K562 (cell line): ENCODE measurements around the gene SEPTIN1. TPM values are rescaled to one million over a fixed set of nuclear protein-coding genes. Genes with fewer than 3 reads are reported as not detected.

Experiments
- CREM ChIP-seq: IDR thresholded peaks from 2 replicates; pipeline ENCODE4 v1.6.1; 2014; ENCODE audit warnings: antibody characterized with exemption, low read depth
- E2F6 ChIP-seq, 2 experiments: IDR thresholded peaks; 2 replicates each; pipeline ENCODE4 v1.6.1; 2011; ENCODE audit warnings: borderline replicate concordance in 1 of 2, control low read depth in 1 of 2, low read depth in 1 of 2, low read length in 1 of 2, mild to moderate bottlenecking in 1 of 2, mixed read lengths in 1 of 2, moderate library complexity in 1 of 2; ENCODE audit not compliant: insufficient read depth in 1 of 2, insufficient read length in 1 of 2, poor library complexity in 1 of 2, severe bottlenecking in 1 of 2; ENCODE audit errors: extremely low read depth in 1 of 2
- HMGXB4 ChIP-seq: sonication (generic); formaldehyde crosslinking; IDR thresholded peaks from 2 replicates; pipeline ENCODE4 v1.8.1; 2023; ENCODE audit warnings: mild to moderate bottlenecking, missing genetic modification reagents
- HNRNPH1 ChIP-seq: fragments of 200-400 bp; formaldehyde crosslinking; optimal IDR thresholded peaks from 2 replicates; pipeline ENCODE3; 2017; ENCODE audit warnings: low read depth, mild to moderate bottlenecking, low read length, moderate library complexity
- KDM5B ChIP-seq: fragments of 200-600 bp; sonication (generic); IDR thresholded peaks from 2 replicates; pipeline ENCODE4 v1.6.1; 2012; ENCODE audit warnings: low read depth, mild to moderate bottlenecking, moderate library complexity, low read length, control low read depth, inconsistent platforms; ENCODE audit not compliant: insufficient replicate concordance
- KLF13 ChIP-seq: fragments of 450-650 bp; IDR thresholded peaks from 2 replicates; pipeline ENCODE4 v1.6.1; 2016; ENCODE audit warnings: missing genetic modification characterization, low read depth, mild to moderate bottlenecking, missing compliant biosample characterization, moderate library complexity, borderline replicate concordance
- NBN ChIP-seq: fragments of 450-650 bp; IDR thresholded peaks from 2 replicates; pipeline ENCODE4 v1.6.1; 2016; ENCODE audit warnings: low read depth, mild to moderate bottlenecking
- PML ChIP-seq: IDR thresholded peaks from 2 replicates; pipeline ENCODE4 v1.6.1; 2012; ENCODE audit warnings: low read length, inconsistent platforms
- RB1 ChIP-seq: fragments of 450-650 bp; IDR thresholded peaks from 2 replicates; pipeline ENCODE4 v1.6.1; 2017; ENCODE audit warnings: low read depth, mild to moderate bottlenecking
- SPI1 ChIP-seq: IDR thresholded peaks from 2 replicates; pipeline ENCODE4 v1.6.1; 2011; ENCODE audit warnings: low read depth, low read length, control low read depth, borderline replicate concordance
- SRF ChIP-seq, 2 experiments: fragments of 250-450, 450-650 bp in 1 of 2; sonication (Bioruptor Pico) in 1 of 2; sonication (generic) in 1 of 2; formaldehyde crosslinking; IDR thresholded peaks; 2 replicates each; pipeline versions ENCODE4 v1.5.0 to v1.5.1; 2020 to 2022; ENCODE audit warnings: mild to moderate bottlenecking in 1 of 2, missing genetic modification reagents in 1 of 2
- STAT6 ChIP-seq: sonication (generic); formaldehyde crosslinking; IDR thresholded peaks from 2 replicates; pipeline ENCODE4 v1.8.1; 2023; ENCODE audit warnings: mild to moderate bottlenecking, missing genetic modification reagents
- TARDBP ChIP-seq: fragments of 450-650 bp; IDR thresholded peaks from 2 replicates; pipeline ENCODE4 v1.6.1; 2016
- THRAP3 ChIP-seq: fragments of 450-650 bp; IDR thresholded peaks from 2 replicates; pipeline ENCODE4 v1.6.1; 2016; ENCODE audit warnings: mild to moderate bottlenecking, inconsistent platforms, borderline replicate concordance
- USF2 ChIP-seq: sonication (generic); formaldehyde crosslinking; IDR thresholded peaks from 2 replicates; pipeline ENCODE4 v1.5.0; 2020; ENCODE audit warnings: missing genetic modification reagents
- ZFX ChIP-seq: sonication (generic); formaldehyde crosslinking; IDR thresholded peaks from 2 replicates; pipeline ENCODE4 v1.8.0; 2022; ENCODE audit warnings: mild to moderate bottlenecking, missing genetic modification reagents, moderate library complexity
- ZNF707 ChIP-seq: fragments of 250-450 bp; sonication (Bioruptor Pico); conservative IDR thresholded peaks from 2 replicates; pipeline ENCODE4 v1.8.0; 2022; ENCODE audit warnings: inconsistent platforms, mild to moderate bottlenecking, moderate library complexity
- ZNF766 ChIP-seq: fragments of 200-800 bp; sonication (Bioruptor generic); conservative IDR thresholded peaks from 2 replicates; pipeline ENCODE4 v1.6.1; 2016; ENCODE audit warnings: missing genetic modification characterization, missing compliant biosample characterization
- polyA plus RNA-seq, 8 experiments: library from polyadenylated mRNA; depleted of rRNA in 4 of 8; stranded (reverse) in 5 of 8; unstranded in 3 of 8; fragments of >200 nt; fragmentation: Nextera tagmentation in 2 of 8; fragmentation: Illumina TruSeq in 1 of 8; extraction: Ambion mirVana in 2 of 8; extraction: Trizol in 1 of 8; gene quantifications; 2 replicates each; pipeline versions ENCODE4 v1.2.1 to v1.2.3, GENCODE V29; 2011 to 2014; ENCODE audit warnings: inconsistent platforms in 1 of 8, missing spikeins in 1 of 8
- total RNA-seq, 7 experiments: library from RNA; depleted of rRNA in 6 of 7; stranded (reverse); fragments of >200 nt in 6 of 7; fragmentation: Illumina TruSeq in 2 of 7; extraction: Trizol in 2 of 7; gene quantifications; 2 replicates each; pipeline versions ENCODE4 v1.2.1 to v1.2.3, GENCODE V29; 2011 to 2021; ENCODE audit warnings: low replicate concordance in 1 of 7
- TF ChIP-seq, protein P1 (sequence below): sonication (generic); formaldehyde crosslinking; IDR thresholded peaks from 2 replicates; pipeline ENCODE4 v1.8.1; 2023; ENCODE audit warnings: mild to moderate bottlenecking, missing genetic modification reagents
- TF ChIP-seq, protein P2 (sequence below): fragments of 250-450 bp; sonication (Bioruptor Pico); IDR thresholded peaks from 2 replicates; pipeline ENCODE4 v1.6.1; 2021; ENCODE audit warnings: mild to moderate bottlenecking

Gene SEPTIN1
- total and polyA plus RNA-seq, 9 of the 15 experiments (the other 6 are each of a cell fraction or from before 2014, with no cell fraction given) = 0.23 to 5.6 (median 1.7) TPM; not detected in 1

DNA sequence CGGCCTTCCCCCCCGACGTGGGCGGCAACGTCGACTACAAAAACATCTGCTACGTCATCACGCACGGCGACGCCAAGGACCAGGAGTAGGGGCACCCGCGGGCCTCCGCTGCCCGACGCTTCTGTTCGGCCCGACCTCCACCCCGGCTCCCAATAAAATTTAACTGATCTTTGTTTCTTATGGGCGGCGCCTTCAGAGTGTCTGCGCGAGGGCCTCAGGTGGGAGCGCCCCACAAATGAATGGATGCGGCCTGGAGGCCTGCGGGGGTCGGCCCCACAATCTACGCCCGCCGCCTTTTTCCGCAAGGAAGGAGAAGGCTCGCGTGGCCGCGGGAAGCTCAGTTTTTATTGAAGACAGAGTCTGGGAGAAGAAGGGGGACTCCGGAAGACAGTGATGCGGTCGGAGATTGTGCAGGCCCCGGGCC lies 4.5 kb downstream of the SEPTIN1 start (continued):
- TF ChIP-seq, protein P1, sequence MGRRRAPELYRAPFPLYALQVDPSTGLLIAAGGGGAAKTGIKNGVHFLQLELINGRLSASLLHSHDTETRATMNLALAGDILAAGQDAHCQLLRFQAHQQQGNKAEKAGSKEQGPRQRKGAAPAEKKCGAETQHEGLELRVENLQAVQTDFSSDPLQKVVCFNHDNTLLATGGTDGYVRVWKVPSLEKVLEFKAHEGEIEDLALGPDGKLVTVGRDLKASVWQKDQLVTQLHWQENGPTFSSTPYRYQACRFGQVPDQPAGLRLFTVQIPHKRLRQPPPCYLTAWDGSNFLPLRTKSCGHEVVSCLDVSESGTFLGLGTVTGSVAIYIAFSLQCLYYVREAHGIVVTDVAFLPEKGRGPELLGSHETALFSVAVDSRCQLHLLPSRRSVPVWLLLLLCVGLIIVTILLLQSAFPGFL (CRISPR knock-in tag) = no peak
- 0 out of 2 replicates have a peak, but pooled peaks have one; percentile 19 for TF ChIP-seq RB1
- TF ChIP-seq CREM = peak; percentile 95
- peak in 1 of 2 experiments; percentile 37 for TF ChIP-seq E2F6 (IDR thresholded peaks at IDR 0.05; ENCODE audit: borderline replicate concordance in 1 of 2, extremely low read depth in 1 of 2, insufficient read depth in 1 of 2, insufficient read length in 1 of 2, low read depth in 1 of 2, low read length in 1 of 2, poor library complexity in 1 of 2, severe bottlenecking in 1 of 2)
- TF ChIP-seq USF2 (CRISPR knock-in tag) = no peak
- peak; percentile 84 for TF ChIP-seq ZNF707 (CRISPR knock-in tag)
- no peak for TF ChIP-seq THRAP3
- TF ChIP-seq HNRNPH1 = no peak
- 0 out of 2 replicates have a peak, but pooled peaks have one; percentile 30 for TF ChIP-seq SPI1
- TF ChIP-seq, protein P2, sequence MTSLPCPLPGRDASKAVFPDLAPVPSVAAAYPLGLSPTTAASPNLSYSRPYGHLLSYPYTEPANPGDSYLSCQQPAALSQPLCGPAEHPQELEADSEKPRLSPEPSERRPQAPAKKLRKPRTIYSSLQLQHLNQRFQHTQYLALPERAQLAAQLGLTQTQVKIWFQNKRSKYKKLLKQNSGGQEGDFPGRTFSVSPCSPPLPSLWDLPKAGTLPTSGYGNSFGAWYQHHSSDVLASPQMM = no peak
- TF ChIP-seq NBN = peak; percentile 66
- TF ChIP-seq PML = peak; percentile 64; the same call in 1 of the 2 replicates
- TF ChIP-seq STAT6 = no peak
- no peak for TF ChIP-seq KDM5B
- TF ChIP-seq TARDBP = no peak
- no peak; a peak in 2 of 4 replicates for TF ChIP-seq SRF (CRISPR knock-in tag; IDR thresholded peaks at IDR 0.05)
- no peak for TF ChIP-seq ZNF766 (CRISPR knock-in tag)
- TF ChIP-seq KLF13 (tag) = no peak
- no peak for TF ChIP-seq HMGXB4 (CRISPR knock-in tag)
- peak; percentile 97 for TF ChIP-seq ZFX (CRISPR knock-in tag)
